CD14-positive monocyte (primary cell): ENCODE results near the gene CFAP20DC. TPM values are rescaled to one million over a fixed set of nuclear protein-coding genes. Genes with fewer than 3 reads are reported as not detected.

Experiments
- DNase-seq, 3 donors: peaks; one replicate each; pipeline ENCODE4 v3.0.0-alpha.2; 2011 to 2022
- H2AFZ ChIP-seq: 2 replicates; pipeline ENCODE4 v1.6.0; 2012; ENCODE audit warnings: mild to moderate bottlenecking, low read depth, low read length, inconsistent platforms; ENCODE audit not compliant: insufficient read depth, poor library complexity, severe bottlenecking
- H3K27ac ChIP-seq, 2 donors: 1 replicate in 1 of 2; 2 replicates in 1 of 2; pipeline ENCODE4 v1.5.1; 2012 to 2013; ENCODE audit warnings: low read length in 2 of 2, control low read depth in 1 of 2, inconsistent platforms in 1 of 2, low read depth in 1 of 2, mild to moderate bottlenecking in 1 of 2
- H3K27me3 ChIP-seq, 2 donors: one replicate each; pipeline versions ENCODE4 v1.6.0 to v1.6.1; 2011 to 2013; ENCODE audit warnings: low read length in 2 of 2; ENCODE audit not compliant: control insufficient read depth in 2 of 2, insufficient read depth in 2 of 2
- H3K36me3 ChIP-seq, 2 donors: replicated peaks in 1 of 2; 1 replicate in 1 of 2; 2 replicates in 1 of 2; pipeline versions ENCODE4 v1.5.1 to v1.6.1; 2012 to 2013; ENCODE audit warnings: low read length in 2 of 2, control low read depth in 1 of 2, inconsistent platforms in 1 of 2, mild to moderate bottlenecking in 1 of 2; ENCODE audit not compliant: insufficient read depth in 2 of 2, control insufficient read depth in 1 of 2
- H3K4me1 ChIP-seq, 2 donors: 1 replicate in 1 of 2; 2 replicates in 1 of 2; pipeline versions ENCODE4 v1.5.1 to v1.6.1; 2012 to 2013; ENCODE audit warnings: low read length in 2 of 2, control low read depth in 1 of 2, inconsistent platforms in 1 of 2, mild to moderate bottlenecking in 1 of 2, moderate library complexity in 1 of 2; ENCODE audit not compliant: insufficient read depth in 2 of 2, control insufficient read depth in 1 of 2
- H3K4me2 ChIP-seq: replicated peaks from 2 replicates; pipeline ENCODE3; 2012; ENCODE audit warnings: low read length, moderate library complexity, mild to moderate bottlenecking; ENCODE audit not compliant: poor library complexity, severe bottlenecking; ENCODE audit errors: extremely low read depth
- H3K4me3 ChIP-seq, 3 experiments: fragments of 200-600 bp in 1 of 3; sonication (generic) in 1 of 3; replicated peaks in 1 of 3; 1 replicate in 2 of 3; 2 replicates in 1 of 3; pipeline ENCODE4 v1.5.1; 2011 to 2013; ENCODE audit warnings: low read length in 3 of 3, mild to moderate bottlenecking in 3 of 3, control low read depth in 2 of 3, low read depth in 2 of 3, inconsistent platforms in 1 of 3, moderate library complexity in 1 of 3
- H3K79me2 ChIP-seq: 2 replicates; pipeline ENCODE4 v1.6.0; 2012; ENCODE audit warnings: mild to moderate bottlenecking, control low read depth, inconsistent platforms, low read length, moderate library complexity; ENCODE audit not compliant: insufficient read depth
- H3K9ac ChIP-seq: 2 replicates; pipeline ENCODE4 v1.6.0; 2017; ENCODE audit warnings: low read length, mild to moderate bottlenecking; ENCODE audit not compliant: insufficient read depth, poor library complexity, severe bottlenecking
- H3K9me3 ChIP-seq, 2 donors: replicated peaks in 1 of 2; 1 replicate in 1 of 2; 2 replicates in 1 of 2; pipeline versions ENCODE4 v1.5.1 to v1.6.1; 2012 to 2013; ENCODE audit warnings: low read length in 2 of 2, control low read depth in 1 of 2; ENCODE audit not compliant: control insufficient read depth in 1 of 2, insufficient read depth in 1 of 2
- H4K20me1 ChIP-seq: 2 replicates; pipeline ENCODE4 v1.6.0; 2012; ENCODE audit warnings: mild to moderate bottlenecking, low read length, control low read depth, moderate library complexity; ENCODE audit not compliant: insufficient read depth
- H3K27ac Mint-ChIP-seq, 7 donors: one replicate each; pipeline ENCODE4 v1.8.0; 2020; ENCODE audit warnings: mild to moderate bottlenecking in 7 of 7, mixed read lengths in 7 of 7, moderate library complexity in 6 of 7, inconsistent platforms in 2 of 7
- H3K27me3 Mint-ChIP-seq, 3 donors: one replicate each; pipeline ENCODE4 v1.8.0; 2021 to 2022; ENCODE audit warnings: low read depth in 3 of 3, mild to moderate bottlenecking in 3 of 3, mixed read lengths in 3 of 3, moderate library complexity in 3 of 3, inconsistent platforms in 1 of 3
- H3K36me3 Mint-ChIP-seq, 2 donors: one replicate each; pipeline ENCODE4 v1.8.0; 2020; ENCODE audit warnings: mixed read lengths in 2 of 2, inconsistent platforms in 1 of 2, mild to moderate bottlenecking in 1 of 2
- H3K4me1 Mint-ChIP-seq: one replicate; pipeline ENCODE4 v1.8.0; 2020; ENCODE audit warnings: mild to moderate bottlenecking, mixed read lengths
- H3K4me3 Mint-ChIP-seq, 2 donors: one replicate each; pipeline ENCODE4 v1.8.0; 2020; ENCODE audit warnings: mild to moderate bottlenecking in 2 of 2, mixed read lengths in 2 of 2, moderate library complexity in 1 of 2
- H3K9me3 Mint-ChIP-seq, 7 donors: one replicate each; pipeline ENCODE4 v1.8.0; 2020 to 2022; ENCODE audit warnings: mixed read lengths in 7 of 7, mild to moderate bottlenecking in 6 of 7, moderate library complexity in 6 of 7, inconsistent platforms in 2 of 7
- WGBS: methylation state at CpG from one replicate; pipeline ENCODE4 v1.1.5; 2013; ENCODE audit warnings: missing lambda C conversion rate; ENCODE audit not compliant: insufficient coverage; 5-methylcytosine and 5-hydroxymethylcytosine counted together
- intact Hi-C, 2 donors: fragments of 100-400 bp; cut with micrococcal nuclease; formaldehyde crosslinking; loops; one replicate each; pipeline versions ENCODE4 v1.15.0 to v1.15.1; 2023
- polyA plus RNA-seq, 3 donors: library from polyadenylated mRNA; depleted of rRNA in 1 of 3; unstranded in 2 of 3; stranded (reverse) in 1 of 3; fragments of 300-500 nt in 2 of 3; fragments of >200 nt in 1 of 3; fragmentation: Illumina TruSeq in 2 of 3; gene quantifications; 1 replicate in 2 of 3; 2 replicates in 1 of 3; pipeline ENCODE4 v1.2.3, GENCODE V29; 2012 to 2021
- TF ChIP-seq, protein P1 (sequence below): fragments of 200-600 bp; IDR thresholded peaks from one replicate; pipeline ENCODE4 v1.8.0; 2022; ENCODE audit warnings: antibody characterized with exemption, mild to moderate bottlenecking

CFAP20DC gene
- polyA plus RNA-seq, 3 donors, result not detected

DNA sequence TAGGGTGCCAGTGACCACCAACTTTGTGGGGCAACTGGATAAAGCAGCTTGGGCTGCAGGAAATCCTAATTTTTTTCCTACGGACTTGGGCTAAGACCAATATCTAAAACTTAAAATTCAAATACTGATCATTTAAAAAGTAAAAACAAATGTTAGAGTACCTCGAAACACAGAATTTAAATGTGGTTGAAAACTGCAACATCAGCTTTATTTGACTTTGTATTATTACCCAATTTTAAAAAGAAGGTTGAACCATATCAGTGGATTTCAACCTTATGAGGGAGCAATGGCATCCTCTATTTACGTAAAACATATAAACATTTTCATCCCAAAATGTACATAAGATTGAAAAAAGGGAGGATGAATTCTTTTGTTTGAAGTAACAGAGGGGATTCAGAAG lies 26.2 kb downstream of the CFAP20DC start:
- Histone ChIP-seq H3K27ac (no peak overlapping the region), H2AFZ (no peak overlapping the region), H4K20me1 (no peaks in the 10 kb centered on the region), H3K9me3 (no peaks in the 10 kb centered on the region), H3K4me1 (no peaks in the 10 kb centered on the region), H3K36me3 (no peaks in the 10 kb centered on the region), H3K4me2 (no peak overlapping the region), H3K79me2 (no peaks in the 10 kb centered on the region), H3K4me3 (no peak overlapping the region), H3K9ac (no peak overlapping the region), H3K27me3 (no peaks in the 10 kb centered on the region)
- Mint-ChIP-seq H3K4me3 (no peak overlapping the region), H3K27ac (no peak overlapping the region), H3K27me3 (no peaks in the 10 kb centered on the region), H3K36me3 (no peaks in the 10 kb centered on the region), H3K4me1 (no peaks in the 10 kb centered on the region), H3K9me3 (peaks cover 0 to 2% (median 0%) of the 10 kb centered on the region in 7 donors)
- WGBS, result no CpG with 5 or more reads among the region's 3 CpGs
- intact Hi-C loops, result no loop called here
- TF ChIP-seq, protein P1, sequence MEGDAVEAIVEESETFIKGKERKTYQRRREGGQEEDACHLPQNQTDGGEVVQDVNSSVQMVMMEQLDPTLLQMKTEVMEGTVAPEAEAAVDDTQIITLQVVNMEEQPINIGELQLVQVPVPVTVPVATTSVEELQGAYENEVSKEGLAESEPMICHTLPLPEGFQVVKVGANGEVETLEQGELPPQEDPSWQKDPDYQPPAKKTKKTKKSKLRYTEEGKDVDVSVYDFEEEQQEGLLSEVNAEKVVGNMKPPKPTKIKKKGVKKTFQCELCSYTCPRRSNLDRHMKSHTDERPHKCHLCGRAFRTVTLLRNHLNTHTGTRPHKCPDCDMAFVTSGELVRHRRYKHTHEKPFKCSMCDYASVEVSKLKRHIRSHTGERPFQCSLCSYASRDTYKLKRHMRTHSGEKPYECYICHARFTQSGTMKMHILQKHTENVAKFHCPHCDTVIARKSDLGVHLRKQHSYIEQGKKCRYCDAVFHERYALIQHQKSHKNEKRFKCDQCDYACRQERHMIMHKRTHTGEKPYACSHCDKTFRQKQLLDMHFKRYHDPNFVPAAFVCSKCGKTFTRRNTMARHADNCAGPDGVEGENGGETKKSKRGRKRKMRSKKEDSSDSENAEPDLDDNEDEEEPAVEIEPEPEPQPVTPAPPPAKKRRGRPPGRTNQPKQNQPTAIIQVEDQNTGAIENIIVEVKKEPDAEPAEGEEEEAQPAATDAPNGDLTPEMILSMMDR, result no peak
- no peak for DNase-seq

DNA sequence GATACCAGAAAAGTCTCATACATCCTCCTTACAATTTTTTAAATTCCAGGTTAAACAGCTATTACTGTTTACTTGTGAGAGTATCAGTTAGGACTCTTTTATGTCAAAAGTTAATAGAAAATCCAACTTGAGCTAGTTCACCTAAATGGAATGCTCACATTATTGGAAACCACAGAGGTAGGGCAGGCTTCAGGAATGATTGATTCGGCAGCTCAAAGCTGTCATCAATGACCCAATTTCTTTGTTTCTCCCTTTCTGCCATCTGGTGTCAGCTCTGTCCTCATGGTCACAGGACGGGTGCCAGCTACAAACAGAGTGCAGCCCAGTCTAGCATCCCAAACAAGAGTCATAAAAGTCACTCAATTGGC lies 32.2 kb downstream of the CFAP20DC start:
- H3K9ac ChIP-seq, result no peak overlapping the region
- no peak for DNase-seq
- H3K4me1 Mint-ChIP-seq, result no peaks in the 10 kb centered on the region

More for the DNA sequence above, 32.2 kb downstream of the CFAP20DC start:
- Histone ChIP-seq H3K9me3 (no peaks in the 10 kb centered on the region), H3K79me2 (no peaks in the 10 kb centered on the region), H4K20me1 (no peaks in the 10 kb centered on the region), H3K4me2 (no peak overlapping the region), H3K4me3 (no peak overlapping the region), H3K4me1 (no peaks in the 10 kb centered on the region), H3K27me3 (no peaks in the 10 kb centered on the region), H3K27ac (no peak overlapping the region), H2AFZ (no peak overlapping the region), H3K36me3 (no peaks in the 10 kb centered on the region)
- Mint-ChIP-seq H3K4me3 (no peak overlapping the region), H3K36me3 (no peaks in the 10 kb centered on the region), H3K9me3 (peaks cover 0 to 3% (median 0%) of the 10 kb centered on the region in 7 donors), H3K27me3 (no peaks in the 10 kb centered on the region), H3K27ac (no peak overlapping the region)
- intact Hi-C loops, result no loop called here
- WGBS, result 78% methylated on average over 1 of the region's 2 CpGs
- TF ChIP-seq, protein P1, result no peak
